Glutamatergic neuron (in vitro differentiated cells): ENCODE data around the gene B4GALNT4. TPM values are rescaled to one million over a fixed set of nuclear protein-coding genes. Genes with fewer than 3 reads are reported as not detected.

ENCODE experiments used
- DNase-seq: peaks from one replicate; pipeline ENCODE4 v3.0.0; 2022
- H3K27ac Mint-ChIP-seq: one replicate; pipeline ENCODE4 v1.8.0; 2020; ENCODE audit warnings: mild to moderate bottlenecking, mixed read lengths, inconsistent platforms; ENCODE audit not compliant: unreplicated experiment
- H3K27me3 Mint-ChIP-seq: one replicate; pipeline ENCODE4 v1.8.0; 2020; ENCODE audit warnings: mild to moderate bottlenecking, moderate library complexity, mixed read lengths, inconsistent platforms; ENCODE audit not compliant: unreplicated experiment
- H3K36me3 Mint-ChIP-seq: one replicate; pipeline ENCODE4 v1.8.0; 2020; ENCODE audit warnings: mild to moderate bottlenecking, mixed read lengths, inconsistent platforms; ENCODE audit not compliant: unreplicated experiment
- H3K4me1 Mint-ChIP-seq: one replicate; pipeline ENCODE4 v1.8.0; 2020; ENCODE audit warnings: mild to moderate bottlenecking, low read depth, mixed read lengths, inconsistent platforms; ENCODE audit not compliant: unreplicated experiment
- H3K4me3 Mint-ChIP-seq: one replicate; pipeline ENCODE4 v1.8.0; 2020; ENCODE audit warnings: mild to moderate bottlenecking, mixed read lengths, inconsistent platforms; ENCODE audit not compliant: unreplicated experiment
- H3K9me3 Mint-ChIP-seq: one replicate; pipeline ENCODE4 v1.8.0; 2020; ENCODE audit warnings: mild to moderate bottlenecking, moderate library complexity, mixed read lengths, inconsistent platforms; ENCODE audit not compliant: unreplicated experiment
- total RNA-seq: library from RNA; stranded (reverse); fragmentation: NEBNext Ultra II Directional; extraction: Animal tissue kit (Norgen Biotek cat#: 25700); gene quantifications from one replicate; pipeline ENCODE4 v1.2.1, GENCODE V29; 2021; ENCODE audit not compliant: unreplicated experiment
- TF ChIP-seq, protein P1 (sequence below): fragments of 200-600 bp; sonication (generic); IDR thresholded peaks from one replicate; pipeline ENCODE4 v1.5.0; 2021; ENCODE audit not compliant: partially characterized antibody, unreplicated experiment

Gene B4GALNT4
- total RNA-seq, 1 donor from 2014 or later = 418 TPM

DNA sequence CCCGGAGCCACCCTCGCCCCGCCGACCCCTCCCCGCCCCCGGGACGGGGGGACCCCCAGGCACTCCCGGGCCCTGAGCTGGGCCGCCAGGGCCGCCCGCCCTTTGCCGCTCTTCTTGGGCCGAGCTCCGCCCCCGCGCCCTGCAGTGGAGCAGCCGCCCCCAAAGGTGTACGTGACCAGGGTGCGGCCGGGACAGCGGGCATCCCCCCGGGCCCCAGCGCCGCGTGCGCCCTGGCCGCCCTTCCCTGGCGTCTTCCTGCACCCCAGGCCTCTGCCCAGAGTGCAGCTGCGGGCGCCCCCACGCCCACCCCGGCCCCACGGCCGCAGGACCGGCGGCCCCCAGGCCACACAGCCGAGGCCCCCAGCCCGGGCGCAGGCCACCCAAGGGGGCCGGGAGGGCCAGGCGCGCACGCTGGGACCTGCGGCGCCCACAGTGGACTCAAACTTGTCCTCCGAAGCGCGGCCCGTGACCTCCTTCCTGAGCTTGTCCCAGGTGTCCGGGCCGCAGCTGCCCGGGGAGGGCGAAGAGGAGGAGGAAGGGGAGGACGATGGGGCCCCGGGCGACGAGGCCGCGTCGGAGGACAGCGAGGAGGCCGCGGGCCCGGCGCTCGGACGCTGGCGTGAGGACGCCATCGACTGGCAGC is 7.4 kb downstream of the B4GALNT4 start:
- peaks cover 22% of the 10 kb centered on the region for H3K27me3 Mint-ChIP-seq
- H3K4me1 Mint-ChIP-seq = peaks cover 4% of the 10 kb centered on the region
- TF ChIP-seq, protein P1, sequence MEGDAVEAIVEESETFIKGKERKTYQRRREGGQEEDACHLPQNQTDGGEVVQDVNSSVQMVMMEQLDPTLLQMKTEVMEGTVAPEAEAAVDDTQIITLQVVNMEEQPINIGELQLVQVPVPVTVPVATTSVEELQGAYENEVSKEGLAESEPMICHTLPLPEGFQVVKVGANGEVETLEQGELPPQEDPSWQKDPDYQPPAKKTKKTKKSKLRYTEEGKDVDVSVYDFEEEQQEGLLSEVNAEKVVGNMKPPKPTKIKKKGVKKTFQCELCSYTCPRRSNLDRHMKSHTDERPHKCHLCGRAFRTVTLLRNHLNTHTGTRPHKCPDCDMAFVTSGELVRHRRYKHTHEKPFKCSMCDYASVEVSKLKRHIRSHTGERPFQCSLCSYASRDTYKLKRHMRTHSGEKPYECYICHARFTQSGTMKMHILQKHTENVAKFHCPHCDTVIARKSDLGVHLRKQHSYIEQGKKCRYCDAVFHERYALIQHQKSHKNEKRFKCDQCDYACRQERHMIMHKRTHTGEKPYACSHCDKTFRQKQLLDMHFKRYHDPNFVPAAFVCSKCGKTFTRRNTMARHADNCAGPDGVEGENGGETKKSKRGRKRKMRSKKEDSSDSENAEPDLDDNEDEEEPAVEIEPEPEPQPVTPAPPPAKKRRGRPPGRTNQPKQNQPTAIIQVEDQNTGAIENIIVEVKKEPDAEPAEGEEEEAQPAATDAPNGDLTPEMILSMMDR = no peak
- H3K9me3 Mint-ChIP-seq = peaks cover 17% of the 10 kb centered on the region
- H3K36me3 Mint-ChIP-seq = peaks cover 13% of the 10 kb centered on the region
- H3K27ac Mint-ChIP-seq = no peak overlapping the region
- DNase-seq = peak; percentile 17
- no peak overlapping the region for H3K4me3 Mint-ChIP-seq

DNA sequence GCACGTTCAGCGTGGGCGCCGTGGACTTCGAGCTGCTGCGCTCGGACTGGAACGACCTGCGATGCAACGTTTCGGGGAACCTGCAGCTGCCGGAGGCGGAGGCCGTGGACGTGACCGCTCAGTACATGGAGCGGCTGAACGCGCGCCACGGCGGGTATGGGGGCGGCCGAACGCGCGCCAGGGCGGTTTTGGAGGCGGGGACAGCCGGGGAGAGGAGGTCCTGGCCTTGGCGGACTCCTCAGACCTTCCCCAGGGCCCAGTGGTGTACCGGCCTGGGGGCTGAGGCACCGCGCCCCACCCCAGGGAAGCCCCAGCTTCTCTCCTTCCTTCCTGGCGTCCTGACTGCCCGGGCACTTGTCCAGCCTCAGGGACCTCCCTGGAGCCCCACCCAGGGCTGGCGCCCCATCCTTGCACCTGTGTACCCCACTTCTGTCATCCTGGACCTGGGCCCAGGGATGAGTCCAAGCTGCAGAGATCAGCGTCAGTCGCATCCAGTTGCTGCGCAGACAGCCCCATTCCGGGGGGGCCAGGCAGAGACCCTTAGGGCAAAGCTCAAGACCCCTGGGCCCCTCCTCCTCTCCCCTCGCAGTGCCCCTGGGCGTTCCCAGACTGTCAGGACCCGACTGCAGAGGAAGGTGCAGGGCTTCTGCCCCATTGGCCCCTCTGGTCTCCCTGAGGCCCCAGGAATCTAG is 8.0 kb downstream of the B4GALNT4 start:
- TF ChIP-seq, protein P1 = no peak
- Mint-ChIP-seq H3K4me3 (no peak overlapping the region), H3K9me3 (peaks cover 19% of the 10 kb centered on the region), H3K4me1 (no peaks in the 10 kb centered on the region), H3K36me3 (peaks cover 13% of the 10 kb centered on the region), H3K27ac (no peak overlapping the region), H3K27me3 (peaks cover 20% of the 10 kb centered on the region)
- peak; percentile 16 for DNase-seq

DNA sequence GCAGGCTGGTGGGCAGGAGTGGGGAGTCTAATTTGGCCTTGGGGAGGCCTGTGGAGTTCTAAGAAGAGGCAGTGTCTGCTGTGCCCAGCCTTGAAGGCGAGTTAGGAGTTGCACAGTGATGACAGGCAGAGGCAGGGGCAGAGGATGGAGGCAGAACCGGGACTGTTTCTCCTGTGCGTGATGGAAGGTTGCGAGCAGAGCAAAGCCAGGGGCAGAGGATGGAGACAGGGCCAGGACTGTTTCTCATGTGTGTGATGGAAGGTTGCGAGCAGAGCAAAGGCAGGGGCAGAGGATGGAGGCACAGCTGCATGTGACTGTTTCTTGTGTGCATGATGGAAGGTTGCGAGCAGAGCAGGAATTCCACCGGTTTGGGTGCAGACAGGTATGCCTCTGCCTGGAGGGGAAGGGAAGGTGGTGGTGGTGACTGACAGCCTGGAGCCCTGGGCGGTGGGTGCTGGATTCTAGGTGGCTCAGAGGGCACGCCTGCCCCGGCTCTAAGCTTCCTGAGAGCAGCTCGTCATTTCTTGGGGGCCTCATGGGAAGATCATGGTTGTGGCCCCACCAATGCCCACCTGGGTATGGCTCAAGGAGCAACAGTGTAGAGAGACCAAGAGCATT is 8.7 kb downstream of the B4GALNT4 start:
- peaks cover 19% of the 10 kb centered on the region for H3K27me3 Mint-ChIP-seq
- no peak overlapping the region for H3K27ac Mint-ChIP-seq
- DNase-seq = no peak
- H3K36me3 Mint-ChIP-seq = peaks cover 13% of the 10 kb centered on the region
- no peaks in the 10 kb centered on the region for H3K4me1 Mint-ChIP-seq
- no peak overlapping the region for H3K4me3 Mint-ChIP-seq
- TF ChIP-seq, protein P1 = no peak
- peaks cover 17% of the 10 kb centered on the region for H3K9me3 Mint-ChIP-seq

DNA sequence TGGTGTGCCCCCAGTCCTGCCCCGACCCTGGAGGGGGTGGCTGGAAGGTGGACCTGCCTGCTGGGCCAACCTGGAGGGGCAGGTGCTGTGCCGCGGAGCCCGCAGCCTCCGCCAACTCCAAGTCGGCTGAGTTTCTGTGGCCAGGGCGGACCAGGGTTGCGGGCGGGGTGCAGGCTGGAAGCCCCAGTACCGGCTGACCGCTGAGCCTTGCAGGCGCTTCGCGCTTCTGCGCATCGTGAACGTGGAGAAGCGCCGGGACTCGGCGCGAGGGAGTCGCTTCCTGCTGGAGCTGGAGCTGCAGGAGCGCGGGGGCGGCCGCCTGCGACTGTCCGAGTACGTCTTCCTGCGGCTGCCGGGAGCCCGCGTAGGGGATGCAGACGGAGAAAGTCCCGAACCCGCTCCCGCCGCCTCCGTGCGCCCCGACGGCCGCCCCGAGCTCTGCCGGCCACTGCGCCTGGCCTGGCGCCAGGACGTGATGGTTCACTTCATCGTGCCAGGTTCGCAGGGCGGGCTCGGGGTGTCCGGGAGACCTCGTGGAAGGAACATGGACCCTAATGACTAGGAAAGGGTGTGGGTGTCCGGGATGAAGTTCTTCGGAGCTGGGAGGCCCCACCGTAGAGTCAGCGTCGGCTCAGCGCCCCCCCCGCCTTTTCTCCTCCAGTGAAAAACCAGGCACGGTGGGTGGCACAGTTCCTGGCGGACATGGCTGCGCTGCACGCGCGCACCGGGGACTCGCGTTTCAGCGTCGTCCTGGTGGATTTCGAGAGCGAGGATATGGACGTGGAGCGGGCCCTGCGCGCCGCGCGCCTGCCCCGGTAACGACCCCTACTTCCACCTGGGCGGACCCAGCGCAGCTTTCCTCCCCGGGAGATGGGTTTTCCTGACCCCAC is 10.2 kb downstream of the B4GALNT4 start:
- Mint-ChIP-seq H3K27me3 (peaks cover 20% of the 10 kb centered on the region), H3K9me3 (peaks cover 25% of the 10 kb centered on the region), H3K4me3 (no peak overlapping the region), H3K27ac (no peak overlapping the region), H3K36me3 (peaks cover 21% of the 10 kb centered on the region), H3K4me1 (peaks cover 5% of the 10 kb centered on the region)
- TF ChIP-seq, protein P1 = no peak
- no peak for DNase-seq
